ENCODE results near the gene NT5C3A. TPM values are rescaled to one million over a fixed set of nuclear protein-coding genes. Genes with fewer than 3 reads are reported as not detected.
"Not testable (repeated sequence)": the region's sequence is repeated elsewhere in the genome, so short reads cannot be mapped to it uniquely, and the experiment has no call there.

Gene NT5C3A
- total RNA-seq, 2 donors from 2014 or later = 16.9 to 23.9 TPM

DNA sequence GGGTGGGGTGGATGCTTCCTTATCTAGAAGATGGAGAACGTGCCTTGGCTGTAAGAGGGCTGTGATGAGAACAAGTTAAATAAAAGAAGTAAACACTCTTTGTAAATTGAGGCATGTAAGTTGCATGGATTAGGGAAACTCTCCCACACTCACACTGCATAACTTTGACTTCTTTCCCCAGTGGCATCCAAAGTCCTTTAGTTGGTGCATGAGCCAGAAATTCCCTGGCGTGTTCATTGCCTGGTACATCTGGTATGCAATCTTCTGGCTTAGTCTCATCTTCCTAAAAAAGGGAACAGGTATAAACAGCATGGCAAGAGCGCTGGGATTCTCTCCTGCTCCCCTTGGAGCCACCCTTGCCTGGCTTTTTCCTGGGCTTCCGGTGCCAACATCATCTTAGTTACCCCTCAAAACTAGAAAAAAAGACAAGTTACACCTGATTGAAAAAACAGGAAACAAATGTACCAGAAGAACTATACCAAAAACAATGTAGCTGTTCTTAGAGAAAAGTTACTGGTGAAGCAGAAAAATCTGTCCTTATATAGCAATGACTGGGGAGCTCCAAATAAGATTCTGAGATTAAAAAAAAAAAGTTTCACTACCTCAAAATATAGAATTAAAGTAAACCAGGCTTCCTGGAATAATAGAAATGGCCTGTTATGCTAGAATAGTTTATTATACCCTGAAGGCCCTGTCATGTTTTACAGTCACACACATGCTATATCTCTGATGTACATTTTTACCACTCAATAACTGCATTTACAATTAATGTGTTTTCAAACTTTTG lies 36.8 kb upstream of the NT5C3A start:
- intact Hi-C loops (cut with DNase I) = no loop called here
- 81% methylated on average over 4 of the region's 4 CpGs for WGBS
- Histone ChIP-seq H3K9me3 (no peaks in the 10 kb centered on the region), H3K27me3 (replicated peaks; ENCODE audit: insufficient read depth) (no peaks in the 10 kb centered on the region), H3K27ac (no peak overlapping the region), H3K36me3 (peaks cover 0 to 10% of the 10 kb centered on the region in 2 donors), H3K4me3 (no peak overlapping the region), H3K4me1 (replicated peaks) (no peaks in the 10 kb centered on the region)
- no peak for DNase-seq (ENCODE audit: low spot score)
- TF ChIP-seq POLR2A (IDR thresholded peaks at IDR 0.05) (no peak), POLR2AphosphoS5 (IDR thresholded peaks at IDR 0.05) (no peak)
- TF ChIP-seq, protein P1, sequence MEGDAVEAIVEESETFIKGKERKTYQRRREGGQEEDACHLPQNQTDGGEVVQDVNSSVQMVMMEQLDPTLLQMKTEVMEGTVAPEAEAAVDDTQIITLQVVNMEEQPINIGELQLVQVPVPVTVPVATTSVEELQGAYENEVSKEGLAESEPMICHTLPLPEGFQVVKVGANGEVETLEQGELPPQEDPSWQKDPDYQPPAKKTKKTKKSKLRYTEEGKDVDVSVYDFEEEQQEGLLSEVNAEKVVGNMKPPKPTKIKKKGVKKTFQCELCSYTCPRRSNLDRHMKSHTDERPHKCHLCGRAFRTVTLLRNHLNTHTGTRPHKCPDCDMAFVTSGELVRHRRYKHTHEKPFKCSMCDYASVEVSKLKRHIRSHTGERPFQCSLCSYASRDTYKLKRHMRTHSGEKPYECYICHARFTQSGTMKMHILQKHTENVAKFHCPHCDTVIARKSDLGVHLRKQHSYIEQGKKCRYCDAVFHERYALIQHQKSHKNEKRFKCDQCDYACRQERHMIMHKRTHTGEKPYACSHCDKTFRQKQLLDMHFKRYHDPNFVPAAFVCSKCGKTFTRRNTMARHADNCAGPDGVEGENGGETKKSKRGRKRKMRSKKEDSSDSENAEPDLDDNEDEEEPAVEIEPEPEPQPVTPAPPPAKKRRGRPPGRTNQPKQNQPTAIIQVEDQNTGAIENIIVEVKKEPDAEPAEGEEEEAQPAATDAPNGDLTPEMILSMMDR (IDR thresholded peaks at IDR 0.05) = no peak

DNA sequence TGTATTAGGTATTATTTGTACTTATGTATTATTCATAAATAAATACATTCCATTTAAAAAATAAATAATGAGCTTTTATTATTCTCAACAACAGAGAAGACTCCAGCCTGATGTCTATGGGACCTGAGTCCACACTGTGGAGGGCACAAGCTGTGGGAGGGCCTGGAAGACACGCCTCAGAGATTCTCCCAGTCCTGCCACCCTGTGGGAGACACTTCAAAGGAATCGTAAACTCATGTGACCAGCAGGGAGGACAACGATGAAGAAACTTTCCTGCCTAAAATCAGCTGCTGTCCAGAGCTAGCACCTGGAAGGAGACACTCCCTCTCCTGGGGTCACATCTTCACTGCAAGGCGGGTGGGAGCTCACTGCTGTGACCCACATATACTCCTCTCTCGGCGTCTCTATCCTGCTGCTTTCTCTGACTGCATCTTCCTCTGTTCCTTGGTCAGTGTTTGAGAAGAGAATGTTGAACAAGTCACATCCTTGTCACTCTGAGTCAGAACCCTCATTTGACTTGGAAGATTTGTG lies 32.2 kb upstream of the NT5C3A start:
- WGBS = 66% methylated on average over 3 of the region's 6 CpGs
- H3K36me3 ChIP-seq; H3K9me3 ChIP-seq; H3K4me3 ChIP-seq; H3K27me3 ChIP-seq (replicated peaks; ENCODE audit: insufficient read depth); H3K27ac ChIP-seq; H3K4me1 ChIP-seq (replicated peaks); DNase-seq (ENCODE audit: low spot score); intact Hi-C loops (cut with DNase I): not testable (repeated sequence)

DNA sequence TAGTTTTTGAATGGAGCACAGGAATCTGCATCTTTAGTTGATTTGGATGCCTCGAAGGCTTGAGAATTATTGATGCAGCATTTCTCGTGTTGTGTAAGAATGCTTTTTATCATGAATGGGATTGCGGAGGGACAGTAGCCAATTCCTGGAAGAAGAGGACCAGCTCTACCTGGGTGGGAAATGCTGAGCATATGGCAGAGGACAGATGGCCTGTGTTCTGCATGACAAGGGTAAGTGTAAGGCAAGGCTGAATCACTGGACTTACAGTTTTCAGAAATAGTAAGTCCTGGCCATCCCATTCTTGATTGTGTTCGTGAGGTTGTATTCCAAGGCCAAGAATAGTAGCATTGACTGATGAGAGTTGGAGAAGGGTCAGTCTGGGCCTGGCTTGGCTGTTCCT lies 30.7 kb upstream of the NT5C3A start:
- H3K4me1 ChIP-seq (replicated peaks) = no peaks in the 10 kb centered on the region
- intact Hi-C loops (cut with DNase I) = no loop called here
- 96% methylated on average over 4 of the region's 4 CpGs for WGBS
- H3K36me3 ChIP-seq = no peaks in the 10 kb centered on the region
- H3K27ac ChIP-seq = no peak overlapping the region
- H3K4me3 ChIP-seq = no peak overlapping the region
- H3K9me3 ChIP-seq = no peaks in the 10 kb centered on the region
- H3K27me3 ChIP-seq (replicated peaks; ENCODE audit: insufficient read depth) = no peaks in the 10 kb centered on the region
- TF ChIP-seq POLR2A (IDR thresholded peaks at IDR 0.05) (no peak), POLR2AphosphoS5 (IDR thresholded peaks at IDR 0.05) (no peak)
- no peak for DNase-seq (ENCODE audit: low spot score)

DNA sequence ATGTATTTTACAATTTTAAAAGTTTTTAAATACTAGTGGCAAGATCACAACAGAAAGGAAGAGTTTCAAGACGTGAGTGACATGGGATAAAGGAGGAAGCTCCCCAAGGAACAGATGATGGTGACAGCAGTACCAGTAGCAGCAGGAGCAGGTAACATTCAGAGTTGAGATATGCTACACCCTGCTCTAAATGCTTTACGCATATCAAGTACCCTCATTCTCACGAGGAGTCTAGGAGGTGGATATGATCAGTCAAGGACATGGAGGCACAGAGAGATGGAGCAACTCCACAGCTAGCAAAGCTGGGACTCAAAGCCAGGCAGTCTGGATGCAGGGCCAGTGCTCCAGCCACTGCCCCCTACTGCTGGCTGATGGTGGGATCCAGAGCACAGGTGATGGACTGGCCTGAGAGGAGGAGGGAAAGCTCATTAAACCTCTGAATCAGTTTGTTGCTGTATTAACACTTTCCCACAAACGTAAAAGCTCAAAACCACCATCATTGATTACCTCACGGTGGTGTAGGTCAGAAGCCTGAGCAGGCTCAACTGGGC lies 29.1 kb upstream of the NT5C3A start:
- Histone ChIP-seq H3K4me1 (replicated peaks) (no peaks in the 10 kb centered on the region), H3K27ac (no peak overlapping the region), H3K4me3 (no peak overlapping the region), H3K36me3 (no peaks in the 10 kb centered on the region), H3K27me3 (replicated peaks; ENCODE audit: insufficient read depth) (no peaks in the 10 kb centered on the region), H3K9me3 (no peaks in the 10 kb centered on the region)
- intact Hi-C loops (cut with DNase I) = no loop called here
- WGBS = 80% methylated on average over 5 of the region's 5 CpGs
- no peak for TF ChIP-seq POLR2AphosphoS5 (IDR thresholded peaks at IDR 0.05)
- TF ChIP-seq POLR2A (IDR thresholded peaks at IDR 0.05) = no peak
- TF ChIP-seq, protein P1 (IDR thresholded peaks at IDR 0.05) = no peak
- no peak for DNase-seq (ENCODE audit: low spot score)

DNA sequence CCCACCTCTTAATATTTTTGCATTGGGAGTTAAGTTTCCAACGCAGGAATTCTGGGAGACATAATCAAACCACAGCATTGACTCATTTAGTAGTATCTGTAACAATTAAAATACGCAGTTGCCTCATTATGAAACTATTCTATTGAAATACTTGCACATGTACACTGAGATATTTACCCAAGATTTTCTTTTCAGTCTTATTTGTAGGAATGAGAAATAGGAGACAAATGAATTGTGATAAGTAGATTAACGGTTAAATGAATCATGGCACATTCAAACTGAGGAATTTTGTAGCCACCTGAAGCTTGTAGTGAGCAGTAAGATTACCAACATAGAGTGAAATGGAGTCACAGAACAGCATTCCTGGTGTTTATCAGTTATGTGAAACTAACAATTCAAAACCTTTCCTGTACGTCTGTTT lies 28.5 kb upstream of the NT5C3A start:
- intact Hi-C loops (cut with DNase I) = no loop called here
- H3K4me3 ChIP-seq = no peak overlapping the region
- TF ChIP-seq POLR2A (IDR thresholded peaks at IDR 0.05) (no peak), POLR2AphosphoS5 (IDR thresholded peaks at IDR 0.05) (no peak)
- TF ChIP-seq, protein P1 (IDR thresholded peaks at IDR 0.05) = no peak
- no peaks in the 10 kb centered on the region for H3K36me3 ChIP-seq
- H3K4me1 ChIP-seq (replicated peaks) = no peaks in the 10 kb centered on the region
- no peak for DNase-seq (ENCODE audit: low spot score)
- WGBS = 82% methylated on average over 4 of the region's 4 CpGs
- H3K27me3 ChIP-seq (replicated peaks; ENCODE audit: insufficient read depth) = no peaks in the 10 kb centered on the region
- H3K9me3 ChIP-seq = no peaks in the 10 kb centered on the region
- no peak overlapping the region for H3K27ac ChIP-seq
